RWPE2 (cell line): Measurements from ENCODE around the gene ABHD4.

Source experiments
- ATAC-seq: fragments of 200-7000 bp; cut with Tn5 transposase; 3 replicates; pipeline ENCODE4 v1.9.1; 2021; ENCODE audit warnings: low read depth
- DNase-seq: peaks from one replicate; pipeline ENCODE4 v3.0.0-alpha.2; 2020; ENCODE audit warnings: low spot score
- H3K27ac ChIP-seq: fragments of 450-650 bp; 2 replicates; pipeline ENCODE4 v1.5.1; 2017; ENCODE audit warnings: mild to moderate bottlenecking; ENCODE audit not compliant: poor library complexity, severe bottlenecking
- H3K27me3 ChIP-seq: fragments of 250-450 bp; sonication (Bioruptor Pico); 2 replicates; pipeline ENCODE4 v1.5.1; 2021; ENCODE audit warnings: mild to moderate bottlenecking, moderate library complexity; ENCODE audit not compliant: insufficient read depth, poor library complexity, severe bottlenecking
- H3K36me3 ChIP-seq: fragments of 250-450 bp; sonication (Bioruptor Pico); 2 replicates; pipeline ENCODE4 v1.5.1; 2020; ENCODE audit warnings: low read depth, mild to moderate bottlenecking, moderate library complexity
- H3K4me1 ChIP-seq: fragments of 250-450 bp; sonication (Bioruptor Pico); 2 replicates; pipeline ENCODE4 v1.5.1; 2021; ENCODE audit warnings: mild to moderate bottlenecking, moderate library complexity; ENCODE audit not compliant: insufficient read depth, poor library complexity, severe bottlenecking
- H3K4me3 ChIP-seq: fragments of 250-450 bp; sonication (Bioruptor Pico); 2 replicates; pipeline ENCODE4 v1.5.1; 2021; ENCODE audit warnings: mild to moderate bottlenecking, moderate library complexity; ENCODE audit not compliant: severe bottlenecking
- H3K9me3 ChIP-seq: fragments of 250-450 bp; sonication (Bioruptor Pico); 2 replicates; pipeline ENCODE4 v1.5.1; 2021; ENCODE audit warnings: mild to moderate bottlenecking, moderate library complexity; ENCODE audit not compliant: severe bottlenecking
- TF ChIP-seq, protein P1 (sequence below): fragments of 450-650 bp; IDR thresholded peaks from one replicate; pipeline ENCODE4 v1.5.1; 2017; ENCODE audit warnings: mild to moderate bottlenecking, moderate library complexity; ENCODE audit not compliant: poor library complexity, severe bottlenecking

ABHD4 gene

DNA sequence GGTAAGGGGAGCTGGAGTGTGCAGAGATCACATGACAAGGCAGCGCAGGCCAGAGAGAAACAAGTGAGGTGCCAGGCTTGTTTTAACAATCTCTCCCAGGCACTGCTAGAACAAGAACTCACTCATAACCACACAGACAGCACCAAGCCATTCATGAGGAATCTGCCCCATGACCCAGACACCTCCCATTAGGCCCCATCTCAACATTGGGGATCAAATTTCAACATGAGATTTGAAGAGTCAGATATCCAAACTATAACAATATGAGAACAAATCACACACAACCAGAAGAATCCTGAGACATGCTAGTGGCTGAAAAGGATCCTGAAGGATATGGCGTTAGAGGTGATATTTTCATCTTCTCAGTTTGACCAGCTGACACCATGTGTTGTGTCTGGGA, 24.2 kb downstream of the ABHD4 start:
- DNase-seq, result no peak
- H3K36me3 ChIP-seq, result no peaks in the 10 kb centered on the region
- peak; percentile 80 for ATAC-seq
- H3K27me3 ChIP-seq, result no peaks in the 10 kb centered on the region
- no peaks in the 10 kb centered on the region for H3K9me3 ChIP-seq
- H3K4me3 ChIP-seq, result no peak overlapping the region
- H3K27ac ChIP-seq, result peak overlapping the region; percentile 2
- TF ChIP-seq, protein P1, sequence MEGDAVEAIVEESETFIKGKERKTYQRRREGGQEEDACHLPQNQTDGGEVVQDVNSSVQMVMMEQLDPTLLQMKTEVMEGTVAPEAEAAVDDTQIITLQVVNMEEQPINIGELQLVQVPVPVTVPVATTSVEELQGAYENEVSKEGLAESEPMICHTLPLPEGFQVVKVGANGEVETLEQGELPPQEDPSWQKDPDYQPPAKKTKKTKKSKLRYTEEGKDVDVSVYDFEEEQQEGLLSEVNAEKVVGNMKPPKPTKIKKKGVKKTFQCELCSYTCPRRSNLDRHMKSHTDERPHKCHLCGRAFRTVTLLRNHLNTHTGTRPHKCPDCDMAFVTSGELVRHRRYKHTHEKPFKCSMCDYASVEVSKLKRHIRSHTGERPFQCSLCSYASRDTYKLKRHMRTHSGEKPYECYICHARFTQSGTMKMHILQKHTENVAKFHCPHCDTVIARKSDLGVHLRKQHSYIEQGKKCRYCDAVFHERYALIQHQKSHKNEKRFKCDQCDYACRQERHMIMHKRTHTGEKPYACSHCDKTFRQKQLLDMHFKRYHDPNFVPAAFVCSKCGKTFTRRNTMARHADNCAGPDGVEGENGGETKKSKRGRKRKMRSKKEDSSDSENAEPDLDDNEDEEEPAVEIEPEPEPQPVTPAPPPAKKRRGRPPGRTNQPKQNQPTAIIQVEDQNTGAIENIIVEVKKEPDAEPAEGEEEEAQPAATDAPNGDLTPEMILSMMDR, result no peak
- peaks cover 6% of the 10 kb centered on the region for H3K4me1 ChIP-seq

DNA sequence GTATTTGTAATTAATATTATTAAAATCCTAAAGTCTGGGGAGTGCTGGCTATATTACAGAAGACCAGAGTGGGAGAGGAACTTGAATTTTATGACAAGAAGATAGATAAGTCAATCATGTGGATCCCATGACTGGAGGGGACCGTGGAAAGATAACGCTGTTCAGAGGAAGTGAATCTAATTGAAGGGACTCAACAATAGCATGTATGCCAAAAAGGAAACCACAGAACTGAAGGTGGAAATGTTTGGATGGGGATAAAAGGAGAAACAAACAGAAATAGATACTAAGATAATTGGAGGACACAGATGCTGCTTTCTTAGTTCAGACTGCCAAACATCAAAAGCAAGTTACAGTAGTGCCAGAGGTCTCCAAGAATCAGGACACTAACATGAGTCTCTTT, 24.9 kb downstream of the ABHD4 start:
- ATAC-seq (no peak), DNase-seq (no peak)
- Histone ChIP-seq H3K4me3 (no peak overlapping the region), H3K4me1 (peaks cover 6% of the 10 kb centered on the region), H3K27me3 (no peaks in the 10 kb centered on the region), H3K27ac (peak overlapping the region; percentile 2), H3K36me3 (no peaks in the 10 kb centered on the region), H3K9me3 (no peaks in the 10 kb centered on the region)
- TF ChIP-seq, protein P1, result no peak

DNA sequence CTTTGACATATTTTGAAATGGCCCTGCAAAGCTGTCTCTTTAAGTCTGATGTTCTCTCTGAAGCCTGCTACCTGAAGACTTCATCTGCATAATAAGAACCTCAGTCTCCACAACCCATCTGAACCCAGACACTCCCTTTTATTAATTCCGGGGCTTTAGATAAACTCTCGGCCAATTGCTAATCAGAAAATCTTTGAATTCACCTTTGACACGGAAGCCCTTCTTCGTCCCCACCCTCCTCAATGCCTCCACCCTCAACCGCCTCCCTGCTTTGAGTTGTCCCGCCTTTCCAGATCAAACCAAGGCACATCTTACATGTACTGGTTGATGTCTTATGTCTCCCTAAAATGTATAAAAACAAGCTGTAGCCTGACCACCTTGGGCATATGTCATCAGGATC, 28.5 kb downstream of the ABHD4 start:
- no peaks in the 10 kb centered on the region for H3K36me3 ChIP-seq
- no peak overlapping the region for H3K4me3 ChIP-seq
- no peaks in the 10 kb centered on the region for H3K27me3 ChIP-seq
- ATAC-seq, result no peak
- DNase-seq, result no peak
- no peaks in the 10 kb centered on the region for H3K9me3 ChIP-seq
- TF ChIP-seq, protein P1, result no peak
- peaks cover 6% of the 10 kb centered on the region for H3K4me1 ChIP-seq
- H3K27ac ChIP-seq, result no peak overlapping the region

DNA sequence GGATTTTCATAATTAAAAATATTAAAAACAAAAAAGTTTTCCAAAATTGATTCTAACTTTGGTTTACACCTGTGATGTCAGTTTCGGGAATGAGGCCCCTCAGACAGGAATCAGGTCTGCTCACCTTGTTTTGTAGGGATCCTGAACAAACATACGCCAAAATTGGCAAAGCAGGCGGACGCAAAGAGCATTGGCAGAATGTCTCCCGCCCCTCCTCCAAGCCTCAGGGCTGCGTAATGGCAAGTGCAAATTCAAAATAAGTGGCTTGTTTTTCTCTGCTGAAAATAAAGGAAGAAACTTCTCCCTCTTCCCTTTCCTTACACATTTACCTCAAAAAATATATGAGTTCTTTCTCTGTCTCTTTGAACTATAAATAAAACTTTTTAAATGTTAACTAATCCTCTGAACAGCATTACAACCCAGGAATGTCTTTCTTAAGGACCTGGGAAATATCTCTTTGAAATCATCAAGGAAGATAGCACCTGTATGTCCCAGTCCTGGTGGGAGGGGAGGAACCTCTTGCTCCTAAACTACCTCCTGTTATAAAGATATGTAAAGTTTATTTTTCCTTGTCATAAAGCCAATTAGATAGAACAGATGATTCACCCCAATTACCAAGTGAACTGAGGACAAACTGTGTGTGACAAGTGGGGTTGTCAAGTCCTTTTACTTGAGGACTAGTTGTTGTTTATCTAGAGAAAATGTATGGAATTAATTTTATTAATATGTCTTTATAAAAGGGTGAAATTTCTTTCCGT, 29.6 kb downstream of the ABHD4 start:
- Histone ChIP-seq H3K27ac (no peak overlapping the region), H3K9me3 (no peaks in the 10 kb centered on the region), H3K36me3 (no peaks in the 10 kb centered on the region), H3K4me3 (no peak overlapping the region), H3K27me3 (no peaks in the 10 kb centered on the region), H3K4me1 (no peaks in the 10 kb centered on the region)
- TF ChIP-seq, protein P1, result no peak
- DNase-seq (no peak), ATAC-seq (no peak)

DNA sequence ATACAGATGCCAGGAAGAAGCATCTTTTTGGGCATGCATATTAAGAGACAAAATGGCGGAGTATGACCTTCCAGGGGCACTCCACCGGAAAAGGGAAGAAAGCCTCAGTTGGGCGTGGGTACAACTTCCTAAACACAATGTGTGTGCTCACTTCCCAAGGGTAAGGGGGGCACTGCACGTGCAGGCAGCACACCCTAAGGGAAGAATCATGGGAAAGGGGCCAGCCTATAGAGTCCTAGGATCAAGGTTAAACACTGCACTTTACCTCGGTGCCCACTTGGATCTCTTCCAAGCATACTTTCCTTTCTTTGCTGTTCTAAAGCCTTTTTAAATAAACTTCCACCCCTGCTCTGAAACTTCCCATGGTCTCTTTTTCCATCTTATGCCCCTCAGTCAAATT, 31.3 kb downstream of the ABHD4 start:
- no peak for ATAC-seq
- H3K27me3 ChIP-seq, result no peaks in the 10 kb centered on the region
- no peaks in the 10 kb centered on the region for H3K9me3 ChIP-seq
- no peak overlapping the region for H3K4me3 ChIP-seq
- no peak overlapping the region for H3K27ac ChIP-seq
- H3K36me3 ChIP-seq, result no peaks in the 10 kb centered on the region
- H3K4me1 ChIP-seq, result no peaks in the 10 kb centered on the region
- TF ChIP-seq, protein P1, result no peak
- DNase-seq, result no peak
